HL-60 (cell line): ENCODE data around the gene ANKRD44.

Source experiments
- CTCF ChIP-seq: IDR thresholded peaks from one replicate; pipeline ENCODE4 v1.5.1; 2011; ENCODE audit warnings: low read length, control low read depth, inconsistent platforms; ENCODE audit not compliant: insufficient read depth
- POLR2AphosphoS5 ChIP-seq: IDR thresholded peaks from 2 replicates; pipeline ENCODE4 v1.6.1; 2012; ENCODE audit warnings: low read depth
- REST ChIP-seq: IDR thresholded peaks from 2 replicates; pipeline ENCODE4 v1.6.1; 2012; ENCODE audit warnings: low read depth; ENCODE audit not compliant: insufficient replicate concordance
- SPI1 ChIP-seq: IDR thresholded peaks from 2 replicates; pipeline ENCODE4 v1.6.1; 2012; ENCODE audit warnings: low read depth, mild to moderate bottlenecking, borderline replicate concordance

- no peak for TF ChIP-seq CTCF
- TF ChIP-seq REST = no peak
- no peak for TF ChIP-seq POLR2AphosphoS5
- no peak for TF ChIP-seq SPI1
These were observed 55.6 kb downstream of the ANKRD44 start for GRCh38 chr2:197254776-197255530.
